ENCODE data around the gene ITIH5. TPM values are rescaled to one million over a fixed set of nuclear protein-coding genes. Genes with fewer than 3 reads are reported as not detected.
A peak's percentile ranks its signal among the peaks of the same experiment; 100 is the strongest.

The ITIH5 gene
- total RNA-seq, 1 donor from 2014 or later = 1.5 TPM

GRCh38 chr10:7532723-7533498 is 133.9 kb downstream of the ITIH5 start:
- peaks cover 15% of the 10 kb centered on the region for H3K27me3 Mint-ChIP-seq
- no peaks in the 10 kb centered on the region for H3K36me3 Mint-ChIP-seq (ENCODE audit: insufficient read depth)
- H3K27ac Mint-ChIP-seq = peak overlapping the region; percentile 73
- no peaks in the 10 kb centered on the region for H3K9me3 Mint-ChIP-seq (ENCODE audit: low read depth)
- H3K4me1 Mint-ChIP-seq (ENCODE audit: low read depth) = peaks cover 7% of the 10 kb centered on the region
- H3K4me3 Mint-ChIP-seq (ENCODE audit: low read depth) = no peak overlapping the region
- DNase-seq (ENCODE audit: low spot score, unreplicated experiment) = no peak
- TF ChIP-seq CTCF (IDR thresholded peaks at IDR 0.05; ENCODE audit: unreplicated experiment) = no peak

GRCh38 chr10:7529638-7530037 is 137.1 kb downstream of the ITIH5 start:
- Mint-ChIP-seq H3K27me3 (peaks cover 22% of the 10 kb centered on the region), H3K4me1 (ENCODE audit: low read depth) (peaks cover 7% of the 10 kb centered on the region), H3K4me3 (ENCODE audit: low read depth) (no peak overlapping the region), H3K27ac (no peak overlapping the region), H3K36me3 (ENCODE audit: insufficient read depth) (no peaks in the 10 kb centered on the region), H3K9me3 (ENCODE audit: low read depth) (no peaks in the 10 kb centered on the region)
- no peak for TF ChIP-seq CTCF (IDR thresholded peaks at IDR 0.05; ENCODE audit: unreplicated experiment)
- DNase-seq (ENCODE audit: low spot score, unreplicated experiment) = no peak

- Mint-ChIP-seq H3K4me3 (ENCODE audit: low read depth) (no peak overlapping the region), H3K27me3 (peaks cover 29% of the 10 kb centered on the region), H3K36me3 (ENCODE audit: insufficient read depth) (no peaks in the 10 kb centered on the region), H3K4me1 (ENCODE audit: low read depth) (no peaks in the 10 kb centered on the region), H3K9me3 (ENCODE audit: low read depth) (no peaks in the 10 kb centered on the region), H3K27ac (no peak overlapping the region)
- no peak for DNase-seq (ENCODE audit: low spot score, unreplicated experiment)
- TF ChIP-seq CTCF (IDR thresholded peaks at IDR 0.05; ENCODE audit: unreplicated experiment) = no peak
Measured at GRCh38 chr10:7527468-7527867, 139.3 kb downstream of the ITIH5 start.

GRCh38 chr10:7526017-7526400 is 140.8 kb downstream of the ITIH5 start:
- Mint-ChIP-seq H3K27ac (no peak overlapping the region), H3K4me3 (ENCODE audit: low read depth) (no peak overlapping the region), H3K9me3 (ENCODE audit: low read depth) (no peaks in the 10 kb centered on the region), H3K4me1 (ENCODE audit: low read depth) (no peaks in the 10 kb centered on the region), H3K27me3 (peaks cover 22% of the 10 kb centered on the region), H3K36me3 (ENCODE audit: insufficient read depth) (no peaks in the 10 kb centered on the region)
- no peak for DNase-seq (ENCODE audit: low spot score, unreplicated experiment)
- TF ChIP-seq CTCF (IDR thresholded peaks at IDR 0.05; ENCODE audit: unreplicated experiment) = no peak

GRCh38 chr10:7525314-7526016 is 141.3 kb downstream of the ITIH5 start:
- Mint-ChIP-seq H3K4me3 (ENCODE audit: low read depth) (no peak overlapping the region), H3K27me3 (peaks cover 19% of the 10 kb centered on the region), H3K4me1 (ENCODE audit: low read depth) (no peaks in the 10 kb centered on the region), H3K9me3 (ENCODE audit: low read depth) (no peaks in the 10 kb centered on the region), H3K27ac (no peak overlapping the region), H3K36me3 (ENCODE audit: insufficient read depth) (no peaks in the 10 kb centered on the region)
- TF ChIP-seq CTCF (IDR thresholded peaks at IDR 0.05; ENCODE audit: unreplicated experiment) = peak; percentile 84
- peak; percentile 45 for DNase-seq (ENCODE audit: low spot score, unreplicated experiment)
